Measurements from ENCODE around the gene FTSJ1. TPM values are rescaled to one million over a fixed set of nuclear protein-coding genes. Genes with fewer than 3 reads are reported as not detected.

The FTSJ1 gene
- total and polyA plus RNA-seq, 11 donors = 13.6 to 62.4 (median 18.1) TPM

DNA sequence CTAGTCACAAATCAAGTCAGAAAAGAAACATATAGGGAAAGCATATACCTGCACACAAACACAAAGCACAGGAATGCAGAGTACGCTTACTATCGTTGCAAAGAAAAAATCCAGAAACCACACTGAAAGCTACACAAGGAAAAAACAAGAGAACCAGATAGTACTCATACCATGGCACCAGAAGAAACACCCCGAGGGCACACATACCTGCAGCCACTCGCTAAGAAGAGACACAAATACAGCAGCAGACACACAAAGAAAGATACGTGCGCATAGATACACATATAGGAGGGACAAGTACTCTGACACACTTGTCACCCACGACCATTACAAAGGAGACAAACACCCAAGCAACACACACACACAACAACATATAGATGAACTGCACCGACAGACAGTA, 4.5 kb upstream of the FTSJ1 start:
- Histone ChIP-seq H3K27me3 (peaks cover 0 to 8% (median 0%) of the 10 kb centered on the region in 9 donors), H3K27ac (no peak overlapping the region), H3K4me1 (peaks cover 0 to 8% (median 0%) of the 10 kb centered on the region in 12 donors), H3K9me3 (no peaks in the 10 kb centered on the region), H3K36me3 (no peaks in the 10 kb centered on the region), H3K4me3 (no peak overlapping the region)
- intact Hi-C loops (cut with DNase I) = loop anchor here in 1 of 10 donors (10.0 kb wide), 1 partner anchor 397 kb away; the partner anchor contains the start of gene ZNF630
- no peak for TF ChIP-seq POLR2A (IDR thresholded peaks at IDR 0.05)
- TF ChIP-seq, protein P1, sequence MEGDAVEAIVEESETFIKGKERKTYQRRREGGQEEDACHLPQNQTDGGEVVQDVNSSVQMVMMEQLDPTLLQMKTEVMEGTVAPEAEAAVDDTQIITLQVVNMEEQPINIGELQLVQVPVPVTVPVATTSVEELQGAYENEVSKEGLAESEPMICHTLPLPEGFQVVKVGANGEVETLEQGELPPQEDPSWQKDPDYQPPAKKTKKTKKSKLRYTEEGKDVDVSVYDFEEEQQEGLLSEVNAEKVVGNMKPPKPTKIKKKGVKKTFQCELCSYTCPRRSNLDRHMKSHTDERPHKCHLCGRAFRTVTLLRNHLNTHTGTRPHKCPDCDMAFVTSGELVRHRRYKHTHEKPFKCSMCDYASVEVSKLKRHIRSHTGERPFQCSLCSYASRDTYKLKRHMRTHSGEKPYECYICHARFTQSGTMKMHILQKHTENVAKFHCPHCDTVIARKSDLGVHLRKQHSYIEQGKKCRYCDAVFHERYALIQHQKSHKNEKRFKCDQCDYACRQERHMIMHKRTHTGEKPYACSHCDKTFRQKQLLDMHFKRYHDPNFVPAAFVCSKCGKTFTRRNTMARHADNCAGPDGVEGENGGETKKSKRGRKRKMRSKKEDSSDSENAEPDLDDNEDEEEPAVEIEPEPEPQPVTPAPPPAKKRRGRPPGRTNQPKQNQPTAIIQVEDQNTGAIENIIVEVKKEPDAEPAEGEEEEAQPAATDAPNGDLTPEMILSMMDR (IDR thresholded peaks at IDR 0.05) = no peak
- ATAC-seq (no peak), DNase-seq (no peak)
- 86 to 91% (median 89%) methylated on average over 8 of the region's 8 CpGs for WGBS, 4 donors

DNA sequence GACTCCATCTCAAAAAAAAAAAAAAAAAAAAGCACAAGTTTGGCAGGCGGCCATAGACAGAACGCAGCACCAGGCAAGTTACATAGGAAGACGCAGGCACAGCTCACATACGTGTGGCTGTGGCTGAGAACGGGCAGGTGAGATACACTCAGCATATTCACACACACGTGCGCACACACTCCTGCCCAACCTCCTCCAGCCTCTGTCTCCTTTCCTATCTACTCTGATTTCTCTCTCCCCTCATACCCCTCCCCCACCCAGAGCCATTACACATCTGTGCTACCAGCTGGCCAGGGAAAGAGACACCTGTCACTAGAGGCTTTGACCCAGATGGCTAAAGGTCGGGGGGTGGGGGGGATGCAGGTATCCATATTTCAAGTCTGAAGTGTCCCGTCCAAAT, 3.8 kb upstream of the FTSJ1 start:
- no peak for DNase-seq
- TF ChIP-seq, protein P1 (IDR thresholded peaks at IDR 0.05) = no peak
- TF ChIP-seq POLR2A (IDR thresholded peaks at IDR 0.05) = no peak
- peaks cover 0 to 8% (median 0%) of the 10 kb centered on the region in 12 donors for H3K4me1 ChIP-seq
- ATAC-seq = no peak
- no peak overlapping the region for H3K27ac ChIP-seq
- no peak overlapping the region for H3K4me3 ChIP-seq
- intact Hi-C loops (cut with DNase I) = loop anchor here in 1 of 10 donors (10.0 kb wide), 1 partner anchor 397 kb away; the partner anchor contains the start of gene ZNF630
- no peaks in the 10 kb centered on the region for H3K36me3 ChIP-seq
- no peaks in the 10 kb centered on the region for H3K9me3 ChIP-seq
- WGBS, 4 donors = 71 to 84% (median 77%) methylated on average over 9 of the region's 9 CpGs
- peaks cover 0 to 8% (median 0%) of the 10 kb centered on the region in 9 donors for H3K27me3 ChIP-seq

DNA sequence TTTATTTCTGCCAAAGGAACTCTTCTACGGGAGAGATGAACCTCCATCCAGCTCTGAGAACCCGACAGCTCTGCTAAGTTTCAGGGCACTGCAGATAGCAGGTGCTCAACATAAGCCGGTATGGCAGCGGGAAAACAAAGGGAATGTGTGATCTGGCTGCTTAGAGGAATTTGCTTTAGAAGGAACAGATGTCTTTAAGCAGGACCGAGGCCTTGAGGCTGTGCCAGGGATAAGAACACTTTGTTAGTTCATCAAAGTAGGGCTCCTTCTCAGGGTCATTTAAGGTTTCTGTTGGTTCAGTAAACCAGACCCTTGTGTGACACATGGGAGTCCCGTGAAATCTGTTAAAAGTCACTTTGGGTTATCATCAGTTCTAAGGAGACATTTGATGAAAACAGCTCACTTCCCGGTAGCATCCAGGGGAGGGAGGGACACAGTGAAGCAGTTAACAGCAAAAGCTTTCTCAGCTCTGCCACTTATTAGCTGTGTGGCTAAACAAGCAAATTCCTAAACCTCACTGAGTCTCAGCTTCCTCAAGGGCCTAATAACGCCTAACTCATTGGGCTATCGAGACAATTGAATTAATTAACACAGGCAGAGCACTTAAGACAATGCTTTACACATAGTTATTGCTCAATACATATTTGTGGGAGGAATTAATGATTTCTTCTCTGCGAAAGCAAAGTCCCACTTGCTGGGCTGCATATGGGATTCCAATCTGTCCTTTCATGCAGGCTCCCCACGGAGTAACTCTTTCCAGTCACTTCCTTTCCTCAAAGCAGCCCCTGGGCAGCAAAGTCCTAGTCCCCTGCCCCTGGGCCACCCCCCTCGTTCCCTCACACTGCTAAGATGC, 2.9 kb upstream of the FTSJ1 start:
- intact Hi-C loops (cut with DNase I) = loop anchor here in 1 of 10 donors (10.0 kb wide), 1 partner anchor 398 kb away; the partner anchor contains the start of gene ZNF630
- Histone ChIP-seq H3K36me3 (no peaks in the 10 kb centered on the region), H3K4me3 (no peak overlapping the region), H3K27ac (no peak overlapping the region), H3K4me1 (peaks cover 0 to 8% (median 0%) of the 10 kb centered on the region in 12 donors), H3K9me3 (no peaks in the 10 kb centered on the region), H3K27me3 (peaks cover 0 to 8% (median 0%) of the 10 kb centered on the region in 9 donors)
- no peak for DNase-seq
- ATAC-seq = no peak
- TF ChIP-seq, protein P1 (IDR thresholded peaks at IDR 0.05) = no peak
- 43 to 67% (median 52%) methylated on average over 12 of the region's 12 CpGs for WGBS, 4 donors

DNA sequence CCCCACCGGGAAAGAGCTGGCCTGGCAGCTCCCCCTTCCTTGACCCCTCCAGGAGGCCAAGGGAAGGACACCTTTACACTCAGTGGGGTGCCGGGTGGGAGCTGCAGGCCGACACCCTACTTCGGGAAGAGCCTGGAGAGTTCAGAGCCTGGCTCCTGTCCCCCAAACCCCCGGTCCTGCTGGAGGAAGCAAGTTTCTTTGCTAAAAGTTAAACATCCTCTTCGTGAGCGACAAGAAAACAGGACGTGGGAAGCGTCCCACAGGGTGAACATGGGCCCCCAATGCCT, 2.4 kb upstream of the FTSJ1 start:
- H3K27ac ChIP-seq = no peak overlapping the region
- no peaks in the 10 kb centered on the region for H3K36me3 ChIP-seq
- H3K9me3 ChIP-seq = no peaks in the 10 kb centered on the region
- no peak for TF ChIP-seq POLR2A (IDR thresholded peaks at IDR 0.05)
- TF ChIP-seq, protein P1 (IDR thresholded peaks at IDR 0.05) = no peak
- DNase-seq (no peak), ATAC-seq (no peak)
- no peak overlapping the region for H3K4me3 ChIP-seq
- 49 to 70% (median 63%) methylated on average over 9 of the region's 9 CpGs for WGBS, 4 donors
- H3K27me3 ChIP-seq = peaks cover 0 to 8% (median 0%) of the 10 kb centered on the region in 9 donors
- H3K4me1 ChIP-seq = peaks cover 0 to 8% (median 0%) of the 10 kb centered on the region in 12 donors
- intact Hi-C loops (cut with DNase I) = loop anchor here in 1 of 10 donors (10.0 kb wide), 1 partner anchor 399 kb away; the partner anchor contains the start of gene ZNF630
